Activated CD4-positive, CD25-positive, alpha-beta regulatory T cell (primary cell): ENCODE results near the gene SMARCA4.

Experiments used
- DNase-seq, 4 experiments: peaks; one replicate each; lab custom pipeline; 2025; lab: John Stamatoyannopoulos, UW

Gene SMARCA4

GRCh38 chr19:11014403-11014911 lies 53.6 kb downstream of the SMARCA4 start:
- no peak for DNase-seq

DNA sequence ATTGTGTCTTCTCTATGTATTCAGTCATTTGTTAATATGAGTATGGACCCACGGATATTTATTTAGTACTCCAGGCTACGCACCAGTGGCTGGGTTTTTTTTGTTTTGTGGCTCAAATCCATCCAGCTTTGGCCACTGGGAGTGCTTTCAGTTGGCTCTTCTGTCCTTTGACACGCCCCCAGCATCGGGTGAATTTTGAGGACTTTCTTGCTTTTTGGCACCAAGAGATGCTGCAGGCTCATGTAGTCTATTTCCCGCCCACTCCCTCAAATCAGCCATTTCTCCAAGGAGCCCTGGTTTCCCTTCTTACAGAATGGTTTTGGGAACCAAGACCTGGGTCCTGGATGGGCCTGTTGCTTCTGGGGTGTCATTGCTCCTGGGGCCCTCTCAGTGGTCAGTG lies 55.8 kb downstream of the SMARCA4 start:
- DNase-seq, result no peak

DNA sequence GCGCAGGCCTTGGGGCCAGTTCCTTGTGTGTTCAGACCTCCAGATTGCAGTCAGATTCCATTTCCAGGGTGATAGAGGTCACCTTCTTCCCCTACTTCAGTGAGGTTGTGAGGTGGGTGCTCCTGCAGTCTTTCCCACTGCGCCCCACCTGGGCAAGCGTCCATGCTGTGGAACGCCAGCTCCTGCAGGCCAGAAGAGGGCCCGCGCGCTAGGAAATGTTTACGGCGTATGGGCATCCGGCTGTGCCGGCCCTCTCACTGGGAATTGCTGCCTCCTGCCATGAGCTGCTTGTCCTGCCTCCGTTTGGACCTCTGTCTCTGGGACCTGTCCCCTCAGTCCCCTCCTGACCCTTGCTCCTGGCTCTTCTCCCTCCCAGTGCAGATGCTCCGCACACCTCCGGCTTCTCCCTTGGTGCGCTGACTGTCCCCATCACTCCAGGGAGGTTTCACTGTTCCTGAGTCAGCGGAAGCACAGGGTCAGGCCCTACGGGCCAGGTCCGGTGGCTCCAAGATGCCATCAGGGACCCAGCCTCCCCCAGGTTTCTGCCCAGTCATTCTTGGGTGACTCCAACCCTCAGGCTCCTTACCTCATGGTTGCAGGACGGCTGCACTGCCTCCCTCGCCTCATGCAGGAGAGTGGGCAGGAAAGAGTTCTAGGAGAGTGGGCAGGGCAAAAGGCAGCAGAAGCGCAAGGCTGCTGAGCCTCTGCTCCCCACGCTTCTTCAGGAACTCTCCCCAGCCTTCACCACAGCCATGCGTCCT lies 56.6 kb downstream of the SMARCA4 start:
- no peak for DNase-seq

DNA sequence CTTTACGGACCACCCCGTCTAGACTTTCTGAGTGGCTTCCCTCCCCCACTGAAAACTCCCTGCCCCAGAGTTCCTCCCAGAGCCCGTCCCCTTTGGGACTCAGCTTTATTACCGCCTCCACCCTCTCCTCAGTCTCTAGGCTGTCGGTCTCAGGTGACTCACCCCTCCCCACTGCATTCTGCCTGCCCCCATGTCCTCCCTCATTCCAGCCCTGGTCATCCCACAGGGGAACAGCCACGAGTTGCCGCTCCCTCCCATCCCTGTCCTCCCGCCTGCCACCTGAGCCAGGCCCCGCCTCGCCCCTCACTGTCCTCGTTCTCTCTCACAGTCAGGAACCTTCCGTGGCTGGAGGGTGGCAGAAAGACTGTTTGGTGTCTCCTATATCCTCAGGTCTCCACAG lies 57.3 kb downstream of the SMARCA4 start:
- no peak for DNase-seq

DNA sequence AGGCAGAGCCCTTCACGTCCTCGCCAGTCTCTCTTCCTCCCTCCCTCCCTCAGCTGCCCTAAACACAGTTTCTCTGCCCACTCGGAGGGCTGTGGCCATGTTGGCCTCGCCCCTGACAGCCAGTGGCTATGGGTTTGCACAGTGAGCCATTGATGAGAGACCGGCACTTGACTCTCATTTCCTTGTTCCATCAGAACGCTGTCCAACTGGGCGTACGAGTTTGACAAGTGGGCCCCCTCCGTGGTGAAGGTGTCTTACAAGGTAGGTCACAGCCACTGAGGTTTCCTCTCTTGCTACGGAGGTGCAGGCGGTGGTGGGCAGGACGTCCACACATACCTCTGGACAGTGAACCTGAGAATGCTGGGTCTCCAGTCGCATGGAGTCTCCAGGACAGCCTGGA lies 57.9 kb downstream of the SMARCA4 start:
- no peak for DNase-seq

DNA sequence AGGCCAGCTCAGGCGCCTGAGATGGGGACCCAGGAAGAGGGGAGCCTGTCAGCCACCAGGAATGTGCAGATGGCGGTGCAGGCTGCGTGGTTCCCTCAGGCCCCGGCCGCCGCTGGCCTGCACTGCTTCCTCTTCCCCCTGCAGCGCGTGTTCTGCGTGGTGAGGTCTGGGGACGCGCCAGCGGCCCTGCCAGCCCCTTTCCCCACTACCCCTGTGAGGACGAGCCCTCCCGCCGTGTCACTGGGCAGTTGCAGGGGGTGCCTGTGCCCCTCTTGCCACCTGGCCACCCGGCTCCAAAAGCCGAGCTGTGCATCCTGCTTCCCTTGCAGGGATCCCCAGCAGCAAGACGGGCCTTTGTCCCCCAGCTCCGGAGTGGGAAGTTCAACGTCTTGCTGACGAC lies 58.4 kb downstream of the SMARCA4 start:
- no peak for DNase-seq

DNA sequence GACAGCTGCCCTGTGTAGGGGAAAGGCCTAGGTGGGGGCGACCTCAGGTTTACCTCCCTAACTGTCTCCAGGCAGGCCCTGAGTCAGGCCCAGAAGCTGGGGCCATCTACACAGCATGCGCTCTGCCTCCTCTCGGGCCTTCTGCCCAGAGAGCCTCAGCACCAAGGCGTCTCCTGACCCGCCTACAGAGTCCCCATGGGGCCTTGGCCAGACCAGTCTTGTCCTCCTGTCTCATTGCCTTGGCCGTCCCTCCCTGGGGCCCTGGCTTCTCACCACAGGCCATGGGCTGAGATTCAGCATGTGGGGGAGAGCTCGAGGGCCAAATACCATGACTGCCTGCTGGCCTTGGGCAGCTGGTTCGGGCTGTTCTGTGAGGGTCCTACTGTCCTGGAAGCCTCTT lies 59.0 kb downstream of the SMARCA4 start:
- no peak for DNase-seq

- DNase-seq, result no peak
Measured at GRCh38 chr19:11020423-11020822, 59.6 kb downstream of the SMARCA4 start.

GRCh38 chr19:11020982-11021759 lies 60.3 kb downstream of the SMARCA4 start:
- DNase-seq, result no peak

- no peak for DNase-seq
Measured at GRCh38 chr19:11021760-11022144, 60.9 kb downstream of the SMARCA4 start.

- no peak for DNase-seq
Measured at GRCh38 chr19:11023016-11023415, 62.2 kb downstream of the SMARCA4 start.

DNA sequence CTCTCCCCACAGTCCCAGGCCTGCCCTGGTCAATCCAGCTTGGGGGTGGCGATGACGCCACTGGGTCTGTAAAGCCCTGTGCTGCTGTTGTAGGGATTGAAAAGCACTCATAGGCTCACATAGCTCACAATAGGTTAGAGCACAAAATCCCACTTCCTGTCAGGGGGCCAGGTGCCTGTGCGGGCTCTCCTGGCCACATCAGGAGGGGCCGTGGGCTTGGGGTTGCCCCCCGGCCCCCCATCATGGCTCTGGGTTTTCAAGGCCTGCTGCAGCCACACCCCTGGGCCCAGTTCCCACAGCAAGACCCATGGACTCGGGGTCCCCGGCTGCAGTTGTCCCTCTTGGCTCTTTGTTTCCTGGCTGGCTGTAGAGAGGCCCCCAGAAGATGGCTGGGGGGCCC lies 62.9 kb downstream of the SMARCA4 start:
- DNase-seq, result no peak

DNA sequence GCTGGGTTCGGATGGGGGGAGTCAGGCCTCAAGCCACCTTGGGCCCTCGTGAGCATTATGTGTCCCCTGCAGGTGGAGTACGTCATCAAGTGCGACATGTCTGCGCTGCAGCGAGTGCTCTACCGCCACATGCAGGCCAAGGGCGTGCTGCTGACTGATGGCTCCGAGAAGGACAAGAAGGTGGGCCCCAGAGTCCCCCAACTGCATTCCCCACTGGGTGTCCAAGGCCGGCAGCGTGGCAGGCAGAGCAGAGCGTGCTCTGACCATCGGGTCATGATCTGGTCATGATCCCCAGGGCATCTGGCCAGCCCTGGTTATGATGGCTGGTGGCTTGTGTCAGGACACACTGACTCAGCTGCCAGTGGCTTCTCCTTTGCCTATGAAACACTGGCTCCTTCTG lies 63.4 kb downstream of the SMARCA4 start:
- DNase-seq, result no peak

GRCh38 chr19:11025006-11025405 lies 64.2 kb downstream of the SMARCA4 start:
- DNase-seq, result no peak

GRCh38 chr19:11025445-11025844 lies 64.6 kb downstream of the SMARCA4 start:
- DNase-seq, result no peak

DNA sequence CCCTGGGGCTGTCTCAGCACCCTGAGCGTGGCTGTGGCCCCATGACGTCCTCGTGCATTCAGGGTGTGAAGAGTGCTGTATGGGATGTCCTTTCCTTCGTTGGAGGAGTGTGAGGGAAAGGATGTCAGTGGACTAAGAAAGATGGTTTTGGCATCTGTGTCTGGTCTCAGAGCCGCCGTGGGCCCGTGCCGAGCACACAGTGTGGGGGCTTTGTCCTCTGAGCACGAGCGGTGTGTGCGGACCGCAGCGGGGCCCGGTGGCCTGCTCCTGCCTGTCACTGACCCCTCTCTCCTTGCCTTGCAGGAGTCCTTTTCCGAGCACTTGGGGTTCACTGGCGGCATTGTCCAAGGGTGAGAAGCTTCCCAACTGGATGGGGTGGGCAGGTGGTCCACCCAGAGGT lies 65.2 kb downstream of the SMARCA4 start:
- no peak for DNase-seq

- no peak for DNase-seq
Measured at GRCh38 chr19:11027381-11027780, 66.6 kb downstream of the SMARCA4 start.

DNA sequence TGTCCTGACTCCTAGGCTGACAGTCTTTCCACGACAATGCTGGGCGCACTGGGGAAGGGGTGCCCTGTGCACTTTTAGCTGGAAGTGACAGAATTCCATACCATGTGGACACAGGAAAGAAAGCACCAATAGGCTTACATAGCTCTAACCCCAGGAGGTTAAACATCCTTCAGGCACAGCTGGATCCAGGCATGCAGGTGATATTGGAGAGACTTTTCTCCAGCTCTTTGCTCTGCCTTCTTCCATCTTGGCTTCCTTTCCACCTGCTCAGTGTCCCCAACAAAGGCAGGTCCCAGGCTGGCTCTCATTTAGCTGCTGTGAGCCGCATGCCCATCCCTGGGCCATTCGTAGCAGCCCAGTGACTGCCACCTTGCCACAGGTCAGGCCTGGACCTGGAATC lies 67.3 kb downstream of the SMARCA4 start:
- no peak for DNase-seq

- DNase-seq, result no peak
Measured at GRCh38 chr19:11031421-11032070, 70.7 kb downstream of the SMARCA4 start.

GRCh38 chr19:11033251-11033650 lies 72.4 kb downstream of the SMARCA4 start:
- DNase-seq, result no peak

DNA sequence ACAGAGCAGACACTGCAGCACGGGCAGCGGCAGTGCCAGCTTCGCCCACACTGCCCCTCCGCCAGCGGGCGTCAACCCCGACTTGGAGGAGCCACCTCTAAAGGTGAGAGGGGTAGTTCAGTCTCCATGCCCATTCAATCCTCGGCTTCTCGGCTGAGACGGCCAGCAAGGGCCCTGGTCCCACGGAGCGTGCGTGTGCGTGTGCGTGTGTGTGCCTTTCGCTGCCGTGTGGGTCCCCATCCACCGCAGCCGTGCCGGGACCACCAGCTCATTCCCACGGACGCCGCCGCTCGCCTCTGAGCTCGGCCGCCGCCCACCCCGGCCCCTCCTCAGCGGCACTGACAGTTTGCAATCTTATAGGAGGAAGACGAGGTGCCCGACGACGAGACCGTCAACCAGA lies 72.9 kb downstream of the SMARCA4 start:
- DNase-seq, result no peak

GRCh38 chr19:11034449-11035213 lies 73.8 kb downstream of the SMARCA4 start:
- DNase-seq, result no peak
